ENCODE results near the gene MYO9A.

Gene MYO9A

DNA sequence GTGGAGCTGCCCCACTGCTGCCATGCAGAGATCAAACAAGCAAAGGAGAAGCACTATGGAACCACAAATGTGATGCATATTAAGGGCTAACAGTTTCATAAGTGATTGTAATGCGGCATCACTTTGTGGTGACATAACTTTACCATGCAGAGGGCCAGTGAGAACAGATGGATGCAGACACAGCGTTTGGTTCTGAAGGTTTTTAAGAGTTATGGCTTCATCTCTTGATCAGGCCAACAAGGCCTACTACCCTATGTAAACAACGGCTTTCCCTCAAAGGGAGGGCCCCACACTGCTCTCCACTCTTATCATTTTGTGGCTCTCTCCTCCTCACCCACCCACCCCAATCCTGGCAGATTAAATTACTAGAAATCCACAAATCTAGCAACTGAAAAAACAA, 294.1 kb downstream of the MYO9A start:
- Mint-ChIP-seq H3K4me1 (peaks cover 30% of the 10 kb centered on the region), H3K9me3 (peaks cover 18% of the 10 kb centered on the region), H3K4me3 (peak overlapping the region in 1 of 3 experiments; percentile 45), H3K27ac (peak overlapping the region in 2 of 3 experiments; percentile 52 to 62), H3K36me3 (ENCODE audit: low read depth) (peaks cover 91% of the 10 kb centered on the region), H3K27me3 (ENCODE audit: low read depth) (no peaks in the 10 kb centered on the region)
- TF ChIP-seq, protein P1, sequence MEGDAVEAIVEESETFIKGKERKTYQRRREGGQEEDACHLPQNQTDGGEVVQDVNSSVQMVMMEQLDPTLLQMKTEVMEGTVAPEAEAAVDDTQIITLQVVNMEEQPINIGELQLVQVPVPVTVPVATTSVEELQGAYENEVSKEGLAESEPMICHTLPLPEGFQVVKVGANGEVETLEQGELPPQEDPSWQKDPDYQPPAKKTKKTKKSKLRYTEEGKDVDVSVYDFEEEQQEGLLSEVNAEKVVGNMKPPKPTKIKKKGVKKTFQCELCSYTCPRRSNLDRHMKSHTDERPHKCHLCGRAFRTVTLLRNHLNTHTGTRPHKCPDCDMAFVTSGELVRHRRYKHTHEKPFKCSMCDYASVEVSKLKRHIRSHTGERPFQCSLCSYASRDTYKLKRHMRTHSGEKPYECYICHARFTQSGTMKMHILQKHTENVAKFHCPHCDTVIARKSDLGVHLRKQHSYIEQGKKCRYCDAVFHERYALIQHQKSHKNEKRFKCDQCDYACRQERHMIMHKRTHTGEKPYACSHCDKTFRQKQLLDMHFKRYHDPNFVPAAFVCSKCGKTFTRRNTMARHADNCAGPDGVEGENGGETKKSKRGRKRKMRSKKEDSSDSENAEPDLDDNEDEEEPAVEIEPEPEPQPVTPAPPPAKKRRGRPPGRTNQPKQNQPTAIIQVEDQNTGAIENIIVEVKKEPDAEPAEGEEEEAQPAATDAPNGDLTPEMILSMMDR (IDR thresholded peaks at IDR 0.05; ENCODE audit: unreplicated experiment in 3 of 3), result no peak

DNA sequence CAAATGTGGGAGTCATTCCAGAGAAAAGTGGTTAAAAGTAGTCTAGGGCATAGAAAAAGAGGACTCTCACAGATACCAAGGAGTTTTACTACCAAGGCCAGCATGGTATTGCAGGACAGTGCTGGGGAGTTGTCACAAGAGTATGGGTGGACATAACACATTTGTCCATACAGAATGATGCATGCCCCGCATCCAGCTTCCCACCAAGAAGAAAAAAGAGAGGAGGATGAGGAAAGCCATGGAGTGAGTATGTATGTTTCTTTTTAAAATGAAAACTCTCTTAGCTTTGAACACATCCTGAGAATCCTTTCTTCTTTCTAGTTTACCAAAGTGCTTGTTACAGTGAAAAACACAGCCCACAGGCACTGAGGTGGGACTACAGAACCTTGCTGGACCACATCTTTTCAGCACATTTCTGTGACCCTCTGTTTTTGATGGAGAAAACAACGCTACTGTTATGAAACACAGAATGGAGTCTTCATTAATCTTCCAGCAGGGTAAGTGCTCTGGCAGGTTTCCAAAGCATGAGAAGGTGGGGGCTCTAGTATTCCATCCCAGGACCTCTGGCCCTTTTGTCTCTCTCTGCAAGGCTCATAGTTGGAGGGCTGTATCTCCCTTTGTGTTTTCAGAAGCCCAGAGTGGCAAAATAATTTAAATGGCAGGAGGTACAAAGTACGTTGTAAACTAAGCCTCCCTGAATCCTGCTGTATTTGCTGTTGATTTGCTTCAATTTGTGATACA, 294.9 kb downstream of the MYO9A start:
- peaks cover 30% of the 10 kb centered on the region for H3K4me1 Mint-ChIP-seq
- peaks cover 90% of the 10 kb centered on the region for H3K36me3 Mint-ChIP-seq (ENCODE audit: low read depth)
- no peak overlapping the region for H3K4me3 Mint-ChIP-seq
- H3K27ac Mint-ChIP-seq, result peak overlapping the region in 1 of 3 experiments; percentile 62
- TF ChIP-seq, protein P1 (IDR thresholded peaks at IDR 0.05; ENCODE audit: unreplicated experiment in 3 of 3), result no peak
- no peaks in the 10 kb centered on the region for H3K27me3 Mint-ChIP-seq (ENCODE audit: low read depth)
- H3K9me3 Mint-ChIP-seq, result peaks cover 18% of the 10 kb centered on the region

DNA sequence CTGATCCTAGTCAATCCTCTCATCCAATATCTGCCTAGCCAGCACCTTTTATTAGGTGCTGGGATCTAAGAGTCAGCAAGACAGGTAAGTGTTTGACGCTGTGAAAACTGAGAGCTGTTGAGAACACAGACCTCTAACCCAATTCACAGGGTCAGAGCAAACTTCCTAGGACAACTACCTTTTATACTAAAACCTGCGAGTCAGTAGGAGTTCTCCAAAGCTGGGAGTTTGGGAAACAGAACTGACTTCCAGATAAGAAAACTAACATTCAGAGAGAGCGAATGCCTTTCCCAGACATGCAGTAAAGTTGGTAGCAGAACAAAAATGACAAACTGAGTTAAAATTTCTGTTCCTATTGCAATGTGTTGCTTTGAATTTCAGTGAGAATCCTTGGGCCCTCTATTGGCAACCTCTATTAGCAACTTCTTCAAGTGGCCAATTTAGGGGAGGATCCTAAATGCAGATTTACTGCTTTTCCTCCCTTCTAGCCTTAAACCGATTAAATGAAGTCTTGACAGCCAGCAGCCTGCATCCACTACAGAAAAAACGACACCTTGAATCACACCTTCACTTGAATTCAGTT, 296.3 kb downstream of the MYO9A start:
- peaks cover 87% of the 10 kb centered on the region for H3K36me3 Mint-ChIP-seq (ENCODE audit: low read depth)
- no peaks in the 10 kb centered on the region for H3K27me3 Mint-ChIP-seq (ENCODE audit: low read depth)
- TF ChIP-seq, protein P1 (IDR thresholded peaks at IDR 0.05; ENCODE audit: unreplicated experiment in 3 of 3), result no peak
- peaks cover 18% of the 10 kb centered on the region for H3K9me3 Mint-ChIP-seq
- no peak overlapping the region for H3K4me3 Mint-ChIP-seq
- H3K4me1 Mint-ChIP-seq, result peaks cover 26% of the 10 kb centered on the region
- no peak overlapping the region for H3K27ac Mint-ChIP-seq

DNA sequence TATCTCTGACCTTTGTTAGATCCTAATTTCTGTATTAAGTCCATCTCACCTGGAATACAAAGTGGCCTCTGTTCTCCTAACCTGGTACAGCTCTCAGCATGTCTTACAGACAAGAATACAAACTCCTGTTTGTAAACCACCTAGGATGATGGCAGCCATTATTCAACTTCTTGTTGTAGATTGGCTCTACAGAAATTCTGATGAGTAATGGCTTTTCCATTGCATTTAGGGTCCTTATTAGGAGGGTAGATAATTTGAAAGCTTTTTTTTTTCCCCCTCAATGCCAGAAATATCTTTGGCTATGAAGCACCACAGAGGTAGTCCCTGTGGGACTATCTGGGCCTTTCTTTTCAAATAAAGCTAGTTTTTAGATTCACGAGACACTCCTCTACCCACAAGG, 297.8 kb downstream of the MYO9A start:
- peaks cover 25% of the 10 kb centered on the region for H3K4me1 Mint-ChIP-seq
- no peak overlapping the region for H3K4me3 Mint-ChIP-seq
- H3K36me3 Mint-ChIP-seq (ENCODE audit: low read depth), result peaks cover 75% of the 10 kb centered on the region
- TF ChIP-seq, protein P1 (IDR thresholded peaks at IDR 0.05; ENCODE audit: unreplicated experiment in 3 of 3), result no peak
- no peak overlapping the region for H3K27ac Mint-ChIP-seq
- H3K27me3 Mint-ChIP-seq (ENCODE audit: low read depth), result no peaks in the 10 kb centered on the region
- peaks cover 18% of the 10 kb centered on the region for H3K9me3 Mint-ChIP-seq

DNA sequence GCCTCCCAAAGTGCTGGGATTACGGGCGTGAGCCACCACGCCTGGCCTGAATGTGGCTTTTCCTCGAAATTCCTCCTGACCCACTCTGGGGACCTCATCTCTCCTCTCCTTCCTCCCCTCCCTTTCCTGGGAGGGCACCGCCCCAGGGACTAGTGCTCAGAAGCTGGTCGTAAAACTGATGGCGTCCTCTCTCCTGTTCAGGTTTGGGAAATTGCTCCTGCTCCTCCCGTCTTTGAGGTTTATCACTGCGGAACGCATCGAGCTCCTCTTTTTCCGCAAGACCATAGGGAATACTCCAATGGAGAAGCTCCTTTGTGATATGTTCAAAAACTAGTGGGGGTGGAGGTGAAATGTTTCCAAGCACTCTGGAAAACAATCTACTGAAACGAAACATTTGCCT, 300.6 kb downstream of the MYO9A start:
- Mint-ChIP-seq H3K27ac (no peak overlapping the region), H3K27me3 (ENCODE audit: low read depth) (no peaks in the 10 kb centered on the region), H3K9me3 (peaks cover 15% of the 10 kb centered on the region), H3K4me3 (no peak overlapping the region), H3K36me3 (ENCODE audit: low read depth) (peaks cover 47% of the 10 kb centered on the region), H3K4me1 (peaks cover 26% of the 10 kb centered on the region)
- TF ChIP-seq, protein P1 (IDR thresholded peaks at IDR 0.05; ENCODE audit: unreplicated experiment in 3 of 3), result no peak

DNA sequence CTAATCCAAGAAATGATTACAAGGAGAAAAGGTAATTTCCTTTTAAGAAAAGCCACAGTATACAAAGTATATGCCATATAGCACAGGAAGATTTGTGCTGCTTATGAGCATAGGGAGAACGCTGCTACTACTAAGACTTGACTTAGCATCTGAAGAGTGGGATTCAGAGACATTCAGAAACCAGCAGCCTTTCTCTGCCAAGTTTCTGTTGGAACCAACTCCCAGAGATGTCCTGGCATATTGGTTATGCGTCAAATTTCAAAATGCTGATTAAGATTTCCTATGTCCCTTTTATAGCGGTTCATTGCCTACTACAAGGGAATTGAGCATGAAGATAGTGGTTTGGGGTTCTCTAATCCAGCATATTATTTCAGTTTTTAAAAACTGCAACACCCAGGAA, 302.6 kb downstream of the MYO9A start:
- H3K4me3 Mint-ChIP-seq, result no peak overlapping the region
- H3K27ac Mint-ChIP-seq, result no peak overlapping the region
- H3K27me3 Mint-ChIP-seq (ENCODE audit: low read depth), result no peaks in the 10 kb centered on the region
- H3K4me1 Mint-ChIP-seq, result peaks cover 30% of the 10 kb centered on the region
- TF ChIP-seq, protein P1 (IDR thresholded peaks at IDR 0.05; ENCODE audit: unreplicated experiment in 3 of 3), result no peak
- H3K9me3 Mint-ChIP-seq, result peaks cover 5% of the 10 kb centered on the region
- H3K36me3 Mint-ChIP-seq (ENCODE audit: low read depth), result peaks cover 30% of the 10 kb centered on the region

Measured in nephron (organoid).